Astrocyte (in vitro differentiated cells and primary cell): ENCODE data around the gene TTC1. TPM values are rescaled to one million over a fixed set of nuclear protein-coding genes. Genes with fewer than 3 reads are reported as not detected.

Experiments used
- DNase-seq: peaks from one replicate; pipeline ENCODE4 v3.0.0-alpha.2; 2010; ENCODE audit warnings: low read depth
- FAIRE-seq: peaks from 2 replicates; lab custom pipeline; 2011; peaks lifted over from hg19 to GRCh38; lab: Jason Lieb, UNC
- H2AFZ ChIP-seq: 2 replicates; pipeline ENCODE4 v1.6.0; 2012; ENCODE audit warnings: low read depth, low read length, inconsistent platforms
- H3K27ac ChIP-seq: 2 replicates; pipeline ENCODE4 v1.5.1; 2011; ENCODE audit warnings: low read depth, low read length, inconsistent platforms
- H3K27me3 ChIP-seq: 2 replicates; pipeline ENCODE4 v1.6.0; 2011; ENCODE audit warnings: low read length, inconsistent platforms; ENCODE audit not compliant: insufficient read depth
- H3K36me3 ChIP-seq: 2 replicates; pipeline ENCODE4 v1.5.1; 2011; ENCODE audit warnings: low read length, inconsistent platforms; ENCODE audit not compliant: insufficient read depth
- H3K4me1 ChIP-seq: 2 replicates; pipeline ENCODE4 v1.5.1; 2011; ENCODE audit warnings: low read length, inconsistent platforms; ENCODE audit not compliant: insufficient read depth
- H3K4me2 ChIP-seq: 2 replicates; pipeline ENCODE4 v1.6.0; 2012; ENCODE audit warnings: low read length, inconsistent platforms
- H3K4me3 ChIP-seq: 2 replicates; pipeline ENCODE4 v1.5.1; 2011; ENCODE audit warnings: low read depth, mild to moderate bottlenecking, low read length, inconsistent platforms; ENCODE audit not compliant: insufficient read depth
- H3K79me2 ChIP-seq: 2 replicates; pipeline ENCODE4 v1.6.0; 2012; ENCODE audit warnings: mild to moderate bottlenecking, low read length, inconsistent platforms; ENCODE audit not compliant: insufficient read depth
- H3K9ac ChIP-seq: 2 replicates; pipeline ENCODE4 v1.6.0; 2012; ENCODE audit warnings: mild to moderate bottlenecking, low read length, inconsistent platforms
- H3K9me3 ChIP-seq: 2 replicates; pipeline ENCODE4 v1.5.1; 2012; ENCODE audit warnings: low read depth, mild to moderate bottlenecking, low read length, inconsistent platforms; ENCODE audit not compliant: insufficient read depth
- H4K20me1 ChIP-seq: 2 replicates; pipeline ENCODE4 v1.6.0; 2012; ENCODE audit warnings: low read length, inconsistent platforms; ENCODE audit not compliant: insufficient read depth
- H3K27ac Mint-ChIP-seq: one replicate; pipeline ENCODE4 v1.8.0; 2021; ENCODE audit warnings: mild to moderate bottlenecking, mixed read lengths; ENCODE audit not compliant: unreplicated experiment
- H3K27me3 Mint-ChIP-seq: one replicate; pipeline ENCODE4 v1.8.0; 2021; ENCODE audit warnings: low read depth, mixed read lengths; ENCODE audit not compliant: unreplicated experiment
- H3K36me3 Mint-ChIP-seq: one replicate; pipeline ENCODE4 v1.8.0; 2021; ENCODE audit warnings: low read depth, mixed read lengths; ENCODE audit not compliant: unreplicated experiment
- H3K4me1 Mint-ChIP-seq: one replicate; pipeline ENCODE4 v1.8.0; 2021; ENCODE audit warnings: low read depth, mixed read lengths; ENCODE audit not compliant: unreplicated experiment
- H3K4me3 Mint-ChIP-seq: one replicate; pipeline ENCODE4 v1.8.0; 2021; ENCODE audit warnings: mild to moderate bottlenecking, moderate library complexity, mixed read lengths; ENCODE audit not compliant: unreplicated experiment
- H3K9me3 Mint-ChIP-seq: one replicate; pipeline ENCODE4 v1.8.0; 2021; ENCODE audit warnings: mild to moderate bottlenecking, mixed read lengths; ENCODE audit not compliant: unreplicated experiment
- CTCF ChIP-seq: IDR thresholded peaks from 2 replicates; pipeline ENCODE4 v1.5.1; 2011; ENCODE audit warnings: low read depth, mild to moderate bottlenecking, inconsistent platforms, low read length, moderate library complexity; ENCODE audit not compliant: insufficient read depth
- EZH2 ChIP-seq: IDR thresholded peaks from 2 replicates; pipeline ENCODE4 v1.6.1; 2012; ENCODE audit warnings: mild to moderate bottlenecking, low read length, inconsistent platforms; ENCODE audit not compliant: insufficient read depth
- total RNA-seq: library from RNA; stranded (reverse); gene quantifications from 2 replicates; pipeline ENCODE4 v1.2.1, GENCODE V29; 2021

TTC1 gene
- total RNA-seq, 1 donor from 2014 or later: 61.2 TPM

DNA sequence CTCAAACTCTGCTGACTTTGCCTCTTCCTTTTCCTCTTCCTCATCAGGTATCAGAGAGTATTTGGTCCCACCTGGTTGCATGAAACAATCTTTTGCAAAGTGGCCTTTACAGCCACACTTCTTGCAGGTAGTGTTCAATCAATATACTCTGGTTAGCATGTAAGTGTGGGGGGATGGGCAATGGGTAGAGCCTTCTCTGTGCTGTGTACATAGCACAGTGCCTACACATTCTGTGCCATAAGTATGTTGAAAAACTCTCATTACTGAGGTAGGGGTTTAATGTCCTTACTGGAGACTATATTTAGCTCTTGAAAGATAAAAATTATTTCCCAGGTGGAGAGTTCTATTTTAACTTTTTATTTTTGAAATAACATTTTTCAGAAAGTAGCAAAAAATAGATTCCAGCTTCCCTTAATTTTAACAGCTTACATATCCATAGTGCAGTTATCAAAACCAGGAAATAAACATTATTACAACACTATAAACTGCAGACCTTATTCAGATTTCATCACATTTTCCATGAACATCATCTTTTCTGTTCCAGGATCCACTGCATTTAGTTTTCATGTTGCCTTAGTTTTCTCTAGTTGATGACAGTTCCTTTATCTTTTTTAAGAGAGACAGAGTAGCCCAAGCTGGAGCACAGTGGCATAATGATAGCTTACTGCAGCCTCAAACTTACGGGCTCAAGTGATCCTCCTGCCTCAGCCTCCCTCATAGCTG is 15.1 kb downstream of the TTC1 start:
- Histone ChIP-seq H3K9ac (no peak overlapping the region), H4K20me1 (peaks cover 53% of the 10 kb centered on the region), H3K27ac (no peak overlapping the region), H3K27me3 (no peaks in the 10 kb centered on the region), H3K4me3 (no peak overlapping the region), H3K9me3 (no peaks in the 10 kb centered on the region), H3K79me2 (peaks cover 38% of the 10 kb centered on the region), H3K36me3 (no peaks in the 10 kb centered on the region), H3K4me2 (no peak overlapping the region), H2AFZ (no peak overlapping the region), H3K4me1 (peaks cover 6% of the 10 kb centered on the region)
- Mint-ChIP-seq H3K9me3 (no peaks in the 10 kb centered on the region), H3K4me1 (peaks cover 9% of the 10 kb centered on the region), H3K27me3 (no peaks in the 10 kb centered on the region), H3K36me3 (peaks cover 4% of the 10 kb centered on the region), H3K27ac (peak overlapping the region; percentile 15), H3K4me3 (no peak overlapping the region)
- FAIRE-seq (no peak), DNase-seq (no peak)
- no peak for TF ChIP-seq EZH2
- no peak for TF ChIP-seq CTCF

DNA sequence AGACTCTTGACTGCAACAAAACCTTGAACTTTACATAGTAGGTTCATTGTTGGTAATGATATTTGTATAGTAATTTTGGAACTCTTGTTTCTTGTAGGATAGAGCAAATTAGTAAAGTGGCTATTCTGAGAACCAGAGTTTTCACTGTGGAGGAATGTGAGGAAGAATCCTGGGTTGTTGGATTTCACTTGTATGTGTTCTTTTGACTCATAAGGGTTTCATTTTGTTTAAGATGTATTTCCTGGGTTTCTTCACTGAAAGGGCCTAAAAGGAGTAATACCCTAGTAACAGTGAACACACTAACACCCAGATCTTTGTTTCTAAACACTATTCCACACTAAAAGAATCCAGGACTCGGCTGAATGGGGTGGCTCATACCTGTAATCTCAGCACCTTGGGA is 20.1 kb downstream of the TTC1 start:
- DNase-seq (no peak), FAIRE-seq (no peak)
- Mint-ChIP-seq H3K27me3 (no peaks in the 10 kb centered on the region), H3K27ac (no peak overlapping the region), H3K36me3 (peaks cover 4% of the 10 kb centered on the region), H3K9me3 (no peaks in the 10 kb centered on the region), H3K4me3 (peak overlapping the region; percentile 27), H3K4me1 (peaks cover 16% of the 10 kb centered on the region)
- Histone ChIP-seq H2AFZ (no peak overlapping the region), H4K20me1 (peaks cover 35% of the 10 kb centered on the region), H3K9ac (no peak overlapping the region), H3K36me3 (peaks cover 6% of the 10 kb centered on the region), H3K4me2 (no peak overlapping the region), H3K27ac (no peak overlapping the region), H3K27me3 (no peaks in the 10 kb centered on the region), H3K4me1 (peaks cover 5% of the 10 kb centered on the region), H3K79me2 (peaks cover 37% of the 10 kb centered on the region), H3K9me3 (no peaks in the 10 kb centered on the region), H3K4me3 (no peak overlapping the region)
- TF ChIP-seq EZH2 (no peak), CTCF (no peak)

DNA sequence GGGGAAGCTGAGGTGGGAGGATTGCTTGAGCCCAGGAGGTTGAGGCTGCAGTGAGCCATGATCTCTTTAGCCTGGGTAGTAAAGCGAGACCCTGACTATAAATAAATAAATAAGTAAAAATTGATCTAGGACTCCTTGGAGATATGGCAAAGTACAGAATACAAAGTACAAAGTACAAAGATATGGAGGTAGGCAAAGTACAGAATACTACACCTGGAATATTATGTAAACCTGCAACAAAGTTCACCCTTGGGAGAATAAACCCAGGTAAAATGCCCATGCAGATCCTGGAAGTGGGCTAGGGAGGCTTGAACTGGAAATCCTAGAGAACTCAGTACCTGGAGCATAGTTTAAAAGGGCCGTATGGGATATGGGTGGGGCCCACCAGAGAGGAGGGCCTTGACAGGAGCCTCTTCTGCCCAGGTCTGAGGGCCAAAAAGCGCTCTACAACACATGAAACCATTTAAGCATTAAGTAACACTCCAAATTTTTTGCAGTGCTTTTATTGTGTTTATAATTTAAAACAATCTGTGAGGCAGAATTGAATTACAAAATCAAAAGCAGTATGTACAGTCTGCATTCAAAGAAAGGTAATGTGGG is 20.7 kb downstream of the TTC1 start:
- Mint-ChIP-seq H3K27ac (peak overlapping the region; percentile 29), H3K36me3 (peaks cover 4% of the 10 kb centered on the region), H3K4me3 (peak overlapping the region; percentile 57), H3K4me1 (peaks cover 15% of the 10 kb centered on the region), H3K27me3 (no peaks in the 10 kb centered on the region), H3K9me3 (no peaks in the 10 kb centered on the region)
- Histone ChIP-seq H3K4me3 (no peak overlapping the region), H3K79me2 (peaks cover 31% of the 10 kb centered on the region), H3K36me3 (peaks cover 12% of the 10 kb centered on the region), H3K4me2 (no peak overlapping the region), H3K9me3 (no peaks in the 10 kb centered on the region), H3K4me1 (peaks cover 5% of the 10 kb centered on the region), H3K27me3 (no peaks in the 10 kb centered on the region), H4K20me1 (peaks cover 30% of the 10 kb centered on the region), H3K9ac (no peak overlapping the region), H3K27ac (no peak overlapping the region), H2AFZ (no peak overlapping the region)
- no peak for FAIRE-seq
- TF ChIP-seq EZH2 (no peak), CTCF (no peak)
- DNase-seq: no peak
